Heart right ventricle (tissue), 16 donors: ENCODE data around the gene PNKP. TPM values are rescaled to one million over a fixed set of nuclear protein-coding genes. Genes with fewer than 3 reads are reported as not detected.

Experiments used
- ATAC-seq, 8 donors: fragments of 200-7000 bp; cut with Tn5 transposase; one replicate each; pipeline ENCODE4 v1.9.1; 2020; ENCODE audit warnings: mild to moderate bottlenecking in 8 of 8, moderate library complexity in 8 of 8, moderate number of reproducible peaks in 1 of 8
- DNase-seq, 2 donors: peaks; one replicate each; pipeline ENCODE4 v3.0.0-alpha.2; 2020
- H3K27ac ChIP-seq, 10 donors: fragments of 200-600 bp; sonication (generic) in 2 of 10; one replicate each; pipeline versions ENCODE4 v1.5.0 to v1.8.0; 2020 to 2022; ENCODE audit warnings: mild to moderate bottlenecking in 3 of 10
- H3K27me3 ChIP-seq, 7 donors: fragments of 200-600 bp; one replicate each; pipeline ENCODE4 v1.8.0; 2021 to 2022; ENCODE audit warnings: mild to moderate bottlenecking in 2 of 7
- H3K36me3 ChIP-seq, 9 donors: fragments of 200-600 bp; sonication (generic) in 1 of 9; one replicate each; pipeline versions ENCODE4 v1.5.0 to v1.8.0; 2020 to 2022; ENCODE audit warnings: mild to moderate bottlenecking in 2 of 9
- H3K4me1 ChIP-seq, 9 donors: fragments of 200-600 bp; sonication (generic) in 1 of 9; one replicate each; pipeline versions ENCODE4 v1.5.0 to v1.8.0; 2020 to 2022; ENCODE audit warnings: mild to moderate bottlenecking in 4 of 9
- H3K4me3 ChIP-seq, 10 donors: fragments of 200-600 bp; sonication (generic) in 2 of 10; one replicate each; pipeline versions ENCODE4 v1.5.0 to v1.8.0; 2020 to 2022; ENCODE audit warnings: mild to moderate bottlenecking in 7 of 10, moderate library complexity in 2 of 10
- H3K9me3 ChIP-seq, 11 donors: fragments of 200-600 bp in 10 of 11; sonication (generic) in 2 of 11; one replicate each; pipeline versions ENCODE4 v1.5.0 to v1.8.0; 2013 to 2022; ENCODE audit warnings: mild to moderate bottlenecking in 2 of 11, control low read depth in 1 of 11, moderate library complexity in 1 of 11
- CTCF ChIP-seq, 9 donors: fragments of 200-600 bp; sonication (generic) in 2 of 9; IDR thresholded peaks; one replicate each; pipeline versions ENCODE4 v1.5.0 to v1.8.0; 2021 to 2022; ENCODE audit warnings: antibody characterized with exemption in 9 of 9, mild to moderate bottlenecking in 5 of 9, moderate library complexity in 1 of 9
- WGBS, 2 donors: extraction: QIAGEN DNeasy Blood & Tissue Kit; methylation state at CpG; one replicate each; pipeline ENCODE4 v1.1.7; 2013; ENCODE audit warnings: inconsistent platforms in 1 of 2; 5-methylcytosine and 5-hydroxymethylcytosine counted together
- intact Hi-C, 10 donors: fragments of 100-400 bp; cut with DNase I; formaldehyde crosslinking; loops; one replicate each; pipeline versions ENCODE4 v1.11.1 to v1.14.2; 2022
- polyA plus RNA-seq, 2 donors: library from polyadenylated mRNA; stranded (reverse); fragments of 200-250 nt; gene quantifications; one replicate each; pipeline ENCODE4 v1.2.3, GENCODE V29; 2013
- total RNA-seq, 10 donors: library from RNA; stranded (reverse); fragmentation: NEBNext Ultra II Directional in 3 of 10; extraction: Animal tissue kit (Norgen Biotek cat#: 25700) in 3 of 10; gene quantifications; one replicate each; pipeline versions ENCODE4 v1.2.1 to v1.2.4, GENCODE V29; 2021 to 2023
- donor health status: Arrhythmogenic right ventricular cardiomyopathy.
- donor health status: ischemic (EF 13 %, LVEDD 7.1; RV severe dilation, severe dysfunction).
- donor health status: healthy with polysubstance abuse.
- donor health status: DM: no; HTN: yes; CAD: no.
- donor health status: DM: no; HTN: no; CAD: no.
- donor health status: ischemic (EF 25% LVEDD 6.9; RV normal size, moderate dysfunction).
- donor health status: ischemic (EF 25% LVEDD 5.7; RV mildly dilated, moderate dysfunction).
- donor health status: healthy.
- donor health status: DM: yes; HTN: yes; CAD: no.
- donor health status: Ischemic cardiomyopathy.
- donor health status: ischemic (EF 35%, LVEDD 5.7; RV mildly dilated, moderate dysfunction).
- donor health status: nonischemic (EF 11% LVEDD 7.7; RV severe dilation, severe dysfunction).
- donor health status: DM: yes; HTN: yes; CAD: no.
- donor health status: PGD.
- donor health status: ischemic (EF 29% LVEDD 5.4; RV normal size, mild dysfunction).
- donor health status: nonischemic (EF 23%, LVEDD 6.1; RV moderate dilation, normal function).

The PNKP gene
- total and polyA plus RNA-seq, 12 donors = 24.0 to 91.7 (median 34.6) TPM

- peaks cover 0 to 25% (median 4%) of the 10 kb centered on the region in 9 donors for H3K36me3 ChIP-seq
- ATAC-seq (no peak), DNase-seq (no peak)
- H3K9me3 ChIP-seq = no peaks in the 10 kb centered on the region
- H3K4me3 ChIP-seq = no peak overlapping the region
- peaks cover 13 to 51% (median 38%) of the 10 kb centered on the region in 9 donors for H3K4me1 ChIP-seq
- H3K27me3 ChIP-seq = no peaks in the 10 kb centered on the region
- no peak overlapping the region for H3K27ac ChIP-seq
- no peak for TF ChIP-seq CTCF (IDR thresholded peaks at IDR 0.05)
- WGBS, 2 donors = 87% methylated on average over 27 of the region's 27 CpGs
- intact Hi-C loops = no loop called here
These were observed 5.1 kb upstream of the PNKP start for GRCh38 chr19:49872245-49873128.

GRCh38 chr19:49871349-49871985 lies 4.1 kb upstream of the PNKP start:
- Histone ChIP-seq H3K27me3 (no peaks in the 10 kb centered on the region), H3K4me3 (no peak overlapping the region), H3K27ac (no peak overlapping the region), H3K4me1 (peaks cover 15 to 56% (median 43%) of the 10 kb centered on the region in 9 donors), H3K9me3 (no peaks in the 10 kb centered on the region), H3K36me3 (peaks cover 0 to 25% (median 4%) of the 10 kb centered on the region in 9 donors)
- DNase-seq = peak in 1 of 2 donors; percentile 15
- no peak for TF ChIP-seq CTCF (IDR thresholded peaks at IDR 0.05)
- ATAC-seq = no peak
- intact Hi-C loops = no loop called here
- 91 to 92% methylated on average over 17 of the region's 17 CpGs for WGBS, 2 donors

- peaks cover 0 to 25% (median 4%) of the 10 kb centered on the region in 9 donors for H3K36me3 ChIP-seq
- peak overlapping the region; percentile 88 to 98 (median 94) for H3K27ac ChIP-seq
- intact Hi-C loops = no loop called here
- peaks cover 19 to 61% (median 48%) of the 10 kb centered on the region in 9 donors for H3K4me1 ChIP-seq
- no peaks in the 10 kb centered on the region for H3K9me3 ChIP-seq
- H3K4me3 ChIP-seq = peak overlapping the region in 9 of 10 donors; percentile 42 to 73 (median 61)
- 75 to 76% methylated on average over 15 of the region's 15 CpGs for WGBS, 2 donors
- DNase-seq (peak in 1 of 2 donors; percentile 29), ATAC-seq (no peak)
- H3K27me3 ChIP-seq = no peaks in the 10 kb centered on the region
- no peak for TF ChIP-seq CTCF (IDR thresholded peaks at IDR 0.05)
These were observed 3.0 kb upstream of the PNKP start for GRCh38 chr19:49870309-49870901.
